Liver (tissue), 9 donors: ENCODE results near the gene CGB3. TPM values are rescaled to one million over a fixed set of nuclear protein-coding genes. Genes with fewer than 3 reads are reported as not detected.
"Not testable (repeated sequence)": the region's sequence is repeated elsewhere in the genome, so short reads cannot be mapped to it uniquely, and the experiment has no call there.

Experiments used
- DNase-seq: peaks from one replicate; pipeline ENCODE4 v3.0.0-alpha.2; 2017; ENCODE audit warnings: low spot score
- H3K27ac ChIP-seq, 2 donors: one replicate each; pipeline ENCODE4 v1.7.0; 2013; ENCODE audit warnings: inconsistent platforms in 2 of 2, low read length in 2 of 2, control low read depth in 1 of 2, low read depth in 1 of 2, mild to moderate bottlenecking in 1 of 2
- H3K27me3 ChIP-seq, 4 donors: one replicate each; pipeline versions ENCODE4 v1.6.1 to v1.7.0; 2013; ENCODE audit warnings: low read length in 3 of 4, inconsistent platforms in 1 of 4, mild to moderate bottlenecking in 1 of 4, moderate library complexity in 1 of 4; ENCODE audit not compliant: control insufficient read depth in 4 of 4, insufficient read depth in 4 of 4
- H3K36me3 ChIP-seq, 4 donors: one replicate each; pipeline versions ENCODE4 v1.6.1 to v1.7.0; 2013; ENCODE audit warnings: low read length in 3 of 4, mild to moderate bottlenecking in 3 of 4, low read depth in 1 of 4, moderate library complexity in 1 of 4; ENCODE audit not compliant: control insufficient read depth in 4 of 4, insufficient read depth in 3 of 4
- H3K4me1 ChIP-seq, 4 donors: one replicate each; pipeline versions ENCODE4 v1.6.1 to v1.7.0; 2013; ENCODE audit warnings: low read length in 3 of 4, mild to moderate bottlenecking in 3 of 4, moderate library complexity in 1 of 4; ENCODE audit not compliant: control insufficient read depth in 4 of 4, insufficient read depth in 4 of 4
- H3K4me3 ChIP-seq, 3 donors: one replicate each; pipeline versions ENCODE4 v1.6.1 to v1.7.0; 2013; ENCODE audit warnings: low read length in 3 of 3, control low read depth in 1 of 3, low read depth in 1 of 3, mild to moderate bottlenecking in 1 of 3
- H3K9ac ChIP-seq, 2 donors: one replicate each; pipeline ENCODE4 v1.7.0; 2013; ENCODE audit warnings: low read length in 2 of 2, mild to moderate bottlenecking in 2 of 2, moderate library complexity in 2 of 2, control low read depth in 1 of 2, low read depth in 1 of 2
- H3K9me3 ChIP-seq, 4 donors: one replicate each; pipeline versions ENCODE4 v1.6.1 to v1.7.0; 2013; ENCODE audit warnings: low read length in 3 of 4; ENCODE audit not compliant: control insufficient read depth in 4 of 4
- EGR1 ChIP-seq, 2 donors: IDR thresholded peaks; 2 replicates each; pipeline ENCODE4 v1.6.1; 2016 to 2018; ENCODE audit warnings: antibody characterized with exemption in 2 of 2, low read depth in 2 of 2
- GABPA ChIP-seq, 2 donors: IDR thresholded peaks in 1 of 2; conservative IDR thresholded peaks in 1 of 2; 2 replicates each; pipeline ENCODE4 v1.6.1; 2016; ENCODE audit warnings: antibody characterized with exemption in 2 of 2, mild to moderate bottlenecking in 1 of 2, moderate library complexity in 1 of 2
- HNF4A ChIP-seq, 2 donors: conservative IDR thresholded peaks; 2 replicates each; pipeline ENCODE4 v1.6.1; 2016; ENCODE audit warnings: antibody characterized with exemption in 2 of 2, mild to moderate bottlenecking in 2 of 2
- HNF4G ChIP-seq: IDR thresholded peaks from 2 replicates; pipeline ENCODE4 v1.6.1; 2016; ENCODE audit warnings: antibody characterized with exemption
- JUND ChIP-seq, 2 donors: IDR thresholded peaks; 2 replicates each; pipeline ENCODE4 v1.6.1; 2016; ENCODE audit warnings: antibody characterized with exemption in 2 of 2
- NR2F2 ChIP-seq: IDR thresholded peaks from 2 replicates; pipeline ENCODE4 v1.6.1; 2016; ENCODE audit warnings: antibody characterized with exemption
- RAD21 ChIP-seq, 2 donors: IDR thresholded peaks; 2 replicates each; pipeline ENCODE4 v1.6.1; 2016; ENCODE audit warnings: antibody characterized with exemption in 2 of 2, mild to moderate bottlenecking in 2 of 2
- SP1 ChIP-seq: IDR thresholded peaks from 2 replicates; pipeline ENCODE4 v1.6.1; 2018; ENCODE audit warnings: antibody characterized with exemption, mild to moderate bottlenecking
- WGBS: extraction: QIAGEN DNeasy Blood & Tissue Kit; methylation state at CpG from one replicate; pipeline ENCODE4 v1.1.7; 2013; 5-methylcytosine and 5-hydroxymethylcytosine counted together
- polyA plus RNA-seq, 2 donors: library from polyadenylated mRNA; stranded (reverse) in 1 of 2; unstranded in 1 of 2; fragments of 200-250 nt in 1 of 2; fragments of >200 nt in 1 of 2; fragmentation: Nextera tagmentation in 1 of 2; extraction: Ambion mirVana in 1 of 2; gene quantifications; one replicate each; pipeline versions ENCODE4 v1.2.1 to v1.2.3, GENCODE V29; 2013 to 2015
- total RNA-seq, 2 donors: library from RNA; depleted of rRNA; stranded (reverse); fragments of >200 nt; gene quantifications; one replicate each; pipeline ENCODE4 v1.2.3, GENCODE V29; 2014
- TF ChIP-seq, protein P1 (sequence below): IDR thresholded peaks from 2 replicates; pipeline ENCODE4 v1.6.1; 2016; ENCODE audit warnings: antibody characterized with exemption
- TF ChIP-seq, protein P2 (sequence below): fragments of 150-350 bp; IDR thresholded peaks from 2 replicates; pipeline ENCODE4 v1.5.1; 2017; ENCODE audit warnings: improper control_type of control experiment, low read depth, low read length; ENCODE audit not compliant: missing input control
- TF ChIP-seq, protein P3 (sequence below): IDR thresholded peaks from 2 replicates; pipeline ENCODE4 v1.6.1; 2016; ENCODE audit warnings: antibody characterized with exemption, mild to moderate bottlenecking
- TF ChIP-seq, protein P4 (sequence below): IDR thresholded peaks from 2 replicates; pipeline ENCODE4 v1.6.1; 2016; ENCODE audit warnings: antibody characterized with exemption
- donor health status: healthy.
- donor health status: healthy.
- donor health status: healthy.
- donor health status: healthy.
- donor health status: healthy.

The CGB3 gene
- total RNA-seq: not detected
- not detected for polyA plus RNA-seq

DNA sequence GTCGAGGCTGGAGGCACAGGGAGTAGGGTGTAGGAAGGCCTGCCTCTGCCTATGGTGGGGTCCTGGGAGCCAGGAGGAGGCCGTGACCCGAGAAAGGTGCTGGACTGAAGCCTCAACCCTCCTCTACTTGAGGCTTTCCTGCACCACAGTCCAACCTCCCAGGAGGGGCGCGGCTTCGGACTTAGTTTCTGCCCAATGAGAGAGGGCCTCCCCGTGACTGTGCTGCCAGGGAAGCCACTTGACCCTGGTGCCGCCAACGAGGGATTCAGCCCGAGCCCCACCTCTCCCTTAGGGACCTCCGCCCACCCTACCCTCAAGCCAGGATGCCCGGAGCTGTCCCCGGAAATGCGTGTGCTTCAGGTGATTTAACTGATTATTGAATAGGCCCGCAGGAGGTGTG lies at the start of gene CGB3:
TSS of gene CGB3 (minus strand) at position 101 of the 400 bp plus-strand sequence. CDS start 362 bp downstream, outside the sequence.
- not testable (repeated sequence) for DNase-seq, H3K27ac ChIP-seq, H3K9me3 ChIP-seq, H3K36me3 ChIP-seq, H3K27me3 ChIP-seq, H3K4me3 ChIP-seq, H3K9ac ChIP-seq, H3K4me1 ChIP-seq
- 76% methylated on average over 14 of the region's 15 CpGs for WGBS

DNA sequence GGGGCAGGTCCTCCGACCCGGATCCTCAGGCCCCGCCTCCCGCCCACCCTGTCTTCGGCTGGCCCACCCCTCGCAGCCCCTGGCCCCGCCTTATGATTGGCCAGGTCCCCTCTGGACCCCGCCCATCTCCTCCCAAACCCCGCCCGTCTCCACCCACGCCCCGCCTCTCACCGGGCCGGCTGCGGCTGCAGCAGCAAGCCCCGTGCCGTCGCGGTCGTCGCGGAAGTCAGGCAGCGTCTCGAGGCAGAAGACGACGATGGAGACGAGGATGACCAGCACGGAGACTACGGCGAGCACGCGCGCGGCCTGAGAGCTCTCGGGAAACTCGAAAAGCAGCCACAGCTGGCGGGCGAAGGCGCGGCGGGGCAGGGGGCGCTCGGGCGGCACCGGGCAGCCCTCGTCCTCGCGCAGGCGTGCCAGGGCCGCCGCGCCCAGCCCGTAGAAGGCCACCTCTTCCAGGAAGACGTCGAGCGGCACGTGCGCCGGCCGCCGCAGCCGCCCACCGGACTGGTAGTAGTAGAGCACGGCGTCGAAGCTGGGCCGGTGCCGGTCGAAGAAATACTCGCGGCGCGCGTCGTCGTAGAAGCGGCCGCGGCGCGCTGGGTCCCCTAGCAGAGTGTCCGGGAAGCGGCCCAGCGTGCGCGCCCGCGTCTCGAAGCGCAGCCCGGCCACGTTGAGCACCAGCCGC lies 47.9 kb upstream of the CGB3 start:
- Histone ChIP-seq H3K27ac (no peak overlapping the region), H3K4me3 (peak overlapping the region in 1 of 3 donors; percentile 10), H3K36me3 (no peaks in the 10 kb centered on the region), H3K27me3 (peaks cover 3 to 8% (median 3%) of the 10 kb centered on the region in 4 donors), H3K9ac (no peak overlapping the region), H3K4me1 (peaks cover 0 to 4% (median 1%) of the 10 kb centered on the region in 4 donors), H3K9me3 (no peaks in the 10 kb centered on the region)
- TF ChIP-seq SP1: no peak
- no peak for TF ChIP-seq HNF4G
- TF ChIP-seq JUND (IDR thresholded peaks at IDR 0.05): no peak
- TF ChIP-seq HNF4A (conservative IDR thresholded peaks at IDR 0.05): no peak
- TF ChIP-seq, protein P1, sequence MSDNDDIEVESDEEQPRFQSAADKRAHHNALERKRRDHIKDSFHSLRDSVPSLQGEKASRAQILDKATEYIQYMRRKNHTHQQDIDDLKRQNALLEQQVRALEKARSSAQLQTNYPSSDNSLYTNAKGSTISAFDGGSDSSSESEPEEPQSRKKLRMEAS: no peak
- TF ChIP-seq, protein P2, sequence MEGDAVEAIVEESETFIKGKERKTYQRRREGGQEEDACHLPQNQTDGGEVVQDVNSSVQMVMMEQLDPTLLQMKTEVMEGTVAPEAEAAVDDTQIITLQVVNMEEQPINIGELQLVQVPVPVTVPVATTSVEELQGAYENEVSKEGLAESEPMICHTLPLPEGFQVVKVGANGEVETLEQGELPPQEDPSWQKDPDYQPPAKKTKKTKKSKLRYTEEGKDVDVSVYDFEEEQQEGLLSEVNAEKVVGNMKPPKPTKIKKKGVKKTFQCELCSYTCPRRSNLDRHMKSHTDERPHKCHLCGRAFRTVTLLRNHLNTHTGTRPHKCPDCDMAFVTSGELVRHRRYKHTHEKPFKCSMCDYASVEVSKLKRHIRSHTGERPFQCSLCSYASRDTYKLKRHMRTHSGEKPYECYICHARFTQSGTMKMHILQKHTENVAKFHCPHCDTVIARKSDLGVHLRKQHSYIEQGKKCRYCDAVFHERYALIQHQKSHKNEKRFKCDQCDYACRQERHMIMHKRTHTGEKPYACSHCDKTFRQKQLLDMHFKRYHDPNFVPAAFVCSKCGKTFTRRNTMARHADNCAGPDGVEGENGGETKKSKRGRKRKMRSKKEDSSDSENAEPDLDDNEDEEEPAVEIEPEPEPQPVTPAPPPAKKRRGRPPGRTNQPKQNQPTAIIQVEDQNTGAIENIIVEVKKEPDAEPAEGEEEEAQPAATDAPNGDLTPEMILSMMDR: no peak
- TF ChIP-seq, protein P3, sequence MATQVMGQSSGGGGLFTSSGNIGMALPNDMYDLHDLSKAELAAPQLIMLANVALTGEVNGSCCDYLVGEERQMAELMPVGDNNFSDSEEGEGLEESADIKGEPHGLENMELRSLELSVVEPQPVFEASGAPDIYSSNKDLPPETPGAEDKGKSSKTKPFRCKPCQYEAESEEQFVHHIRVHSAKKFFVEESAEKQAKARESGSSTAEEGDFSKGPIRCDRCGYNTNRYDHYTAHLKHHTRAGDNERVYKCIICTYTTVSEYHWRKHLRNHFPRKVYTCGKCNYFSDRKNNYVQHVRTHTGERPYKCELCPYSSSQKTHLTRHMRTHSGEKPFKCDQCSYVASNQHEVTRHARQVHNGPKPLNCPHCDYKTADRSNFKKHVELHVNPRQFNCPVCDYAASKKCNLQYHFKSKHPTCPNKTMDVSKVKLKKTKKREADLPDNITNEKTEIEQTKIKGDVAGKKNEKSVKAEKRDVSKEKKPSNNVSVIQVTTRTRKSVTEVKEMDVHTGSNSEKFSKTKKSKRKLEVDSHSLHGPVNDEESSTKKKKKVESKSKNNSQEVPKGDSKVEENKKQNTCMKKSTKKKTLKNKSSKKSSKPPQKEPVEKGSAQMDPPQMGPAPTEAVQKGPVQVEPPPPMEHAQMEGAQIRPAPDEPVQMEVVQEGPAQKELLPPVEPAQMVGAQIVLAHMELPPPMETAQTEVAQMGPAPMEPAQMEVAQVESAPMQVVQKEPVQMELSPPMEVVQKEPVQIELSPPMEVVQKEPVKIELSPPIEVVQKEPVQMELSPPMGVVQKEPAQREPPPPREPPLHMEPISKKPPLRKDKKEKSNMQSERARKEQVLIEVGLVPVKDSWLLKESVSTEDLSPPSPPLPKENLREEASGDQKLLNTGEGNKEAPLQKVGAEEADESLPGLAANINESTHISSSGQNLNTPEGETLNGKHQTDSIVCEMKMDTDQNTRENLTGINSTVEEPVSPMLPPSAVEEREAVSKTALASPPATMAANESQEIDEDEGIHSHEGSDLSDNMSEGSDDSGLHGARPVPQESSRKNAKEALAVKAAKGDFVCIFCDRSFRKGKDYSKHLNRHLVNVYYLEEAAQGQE: no peak
- TF ChIP-seq NR2F2: no peak
- no peak for TF ChIP-seq RAD21 (IDR thresholded peaks at IDR 0.05)
- TF ChIP-seq EGR1 (IDR thresholded peaks at IDR 0.05; ENCODE audit: low read depth in 2 of 2): no peak
- TF ChIP-seq, protein P4, sequence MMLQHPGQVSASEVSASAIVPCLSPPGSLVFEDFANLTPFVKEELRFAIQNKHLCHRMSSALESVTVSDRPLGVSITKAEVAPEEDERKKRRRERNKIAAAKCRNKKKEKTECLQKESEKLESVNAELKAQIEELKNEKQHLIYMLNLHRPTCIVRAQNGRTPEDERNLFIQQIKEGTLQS: no peak
- TF ChIP-seq GABPA (IDR thresholded peaks at IDR 0.05 in 1 of 2, conservative IDR thresholded peaks at IDR 0.05 in 1 of 2): no peak
- DNase-seq: no peak
- WGBS: 11% methylated on average over 93 of the region's 93 CpGs
